ENCODE measurements around the gene SNX11.

The SNX11 gene

GRCh38 chr17:48161127-48161905 is 53.8 kb downstream of the SNX11 start:
- DNase-seq, result no peak

- DNase-seq, result no peak
Measured at GRCh38 chr17:48162306-48162934, 54.9 kb downstream of the SNX11 start.

GRCh38 chr17:48162946-48163506 is 55.5 kb downstream of the SNX11 start:
- no peak for DNase-seq

- no peak for DNase-seq
Measured at GRCh38 chr17:48163809-48164208, 56.2 kb downstream of the SNX11 start.

- no peak for DNase-seq
Measured at GRCh38 chr17:48169926-48170325, 62.4 kb downstream of the SNX11 start.

Data from nucleus accumbens (tissue), 56 donors.